Measurements from ENCODE around the gene SCAF11.

- TF ChIP-seq CTCF (IDR thresholded peaks at IDR 0.05) (no peak), POLR2A (IDR thresholded peaks at IDR 0.05) (no peak)
Measured at GRCh38 chr12:46027172-46027571, 36.8 kb upstream of the SCAF11 start.
